Ovary (tissue), 3 donors: ENCODE measurements around the gene SLMAP.

Experiments
- CTCF ChIP-seq, 3 donors: fragments of 450-650 bp in 2 of 3; fragments of 200-600 bp in 1 of 3; IDR thresholded peaks; one replicate each; pipeline versions ENCODE4 v1.5.1 to v1.8.0; 2016 to 2022; ENCODE audit warnings: antibody characterized with exemption in 3 of 3, mild to moderate bottlenecking in 1 of 3
- EP300 ChIP-seq: sonication (generic); formaldehyde crosslinking; IDR thresholded peaks from one replicate; pipeline ENCODE4 v1.6.1; 2017; ENCODE audit warnings: antibody characterized with exemption
- POLR2A ChIP-seq: fragments of 450-650 bp; IDR thresholded peaks from one replicate; pipeline ENCODE4 v1.6.1; 2017; ENCODE audit warnings: antibody characterized with exemption, mild to moderate bottlenecking, moderate library complexity
- donor health status: DM: no; HTN: no; CAD: no.

GRCh38 chr3:57855943-57856342, 99.8 kb downstream of the SLMAP start:
- TF ChIP-seq CTCF (IDR thresholded peaks at IDR 0.05) (no peak), EP300 (no peak), POLR2A (no peak)
